Calu3 (cell line): ENCODE data around the gene HNRNPAB. TPM values are rescaled to one million over a fixed set of nuclear protein-coding genes. Genes with fewer than 3 reads are reported as not detected.

Source experiments
- BruUV-seq: library from RNA; stranded (reverse); fragments of 400-500 nt; replicated peaks from 2 replicates; lab custom pipeline; 2021; lab: Mats Ljungman, UMichigan
- CTCF ChIA-PET: fragments of 300-600 bp; sonication (Branson Sonifier 250); formaldehyde crosslinking; loops from one replicate; lab custom pipeline; 2022; ENCODE audit warnings: antibody characterized with exemption; lab: Charles Lee
- DNase-seq: peaks from one replicate; pipeline ENCODE4 v3.0.0; 2022
- H3K27ac Mint-ChIP-seq: one replicate; pipeline ENCODE4 v1.8.0; 2022; ENCODE audit warnings: mixed read lengths; ENCODE audit not compliant: unreplicated experiment
- H3K27me3 Mint-ChIP-seq: one replicate; pipeline ENCODE4 v1.8.0; 2022; ENCODE audit warnings: mixed read lengths; ENCODE audit not compliant: unreplicated experiment
- H3K36me3 Mint-ChIP-seq: one replicate; pipeline ENCODE4 v1.8.0; 2022; ENCODE audit warnings: mild to moderate bottlenecking, moderate library complexity, mixed read lengths; ENCODE audit not compliant: insufficient read depth, unreplicated experiment
- H3K4me1 Mint-ChIP-seq: one replicate; pipeline ENCODE4 v1.8.0; 2022; ENCODE audit warnings: mild to moderate bottlenecking, low read depth, mixed read lengths; ENCODE audit not compliant: unreplicated experiment
- H3K4me3 Mint-ChIP-seq: one replicate; pipeline ENCODE4 v1.8.0; 2022; ENCODE audit warnings: mild to moderate bottlenecking, low read depth, moderate library complexity, mixed read lengths; ENCODE audit not compliant: unreplicated experiment
- H3K9me3 Mint-ChIP-seq: one replicate; pipeline ENCODE4 v1.8.0; 2022; ENCODE audit warnings: low read depth, mixed read lengths; ENCODE audit not compliant: unreplicated experiment
- intact Hi-C: fragments of 100-400 bp; cut with micrococcal nuclease; formaldehyde crosslinking; loops from one replicate; pipeline ENCODE4 v1.10.0; 2022; ENCODE audit not compliant: unreplicated experiment
- total RNA-seq: library from RNA; stranded (reverse); gene quantifications from 2 replicates; pipeline ENCODE4 v1.2.3, GENCODE V29; 2022
- TF ChIP-seq, protein P1 (sequence below): fragments of 200-600 bp; IDR thresholded peaks from one replicate; pipeline ENCODE4 v1.8.0; 2022; ENCODE audit warnings: antibody characterized with exemption; ENCODE audit not compliant: unreplicated experiment

HNRNPAB gene
- total RNA-seq, 1 experiment from 2014 or later = 314 TPM

- Mint-ChIP-seq H3K9me3 (no peaks in the 10 kb centered on the region), H3K27ac (no peak overlapping the region), H3K36me3 (peaks cover 96% of the 10 kb centered on the region), H3K4me1 (peaks cover 28% of the 10 kb centered on the region), H3K4me3 (no peak overlapping the region), H3K27me3 (no peaks in the 10 kb centered on the region)
- TF ChIP-seq, protein P1, sequence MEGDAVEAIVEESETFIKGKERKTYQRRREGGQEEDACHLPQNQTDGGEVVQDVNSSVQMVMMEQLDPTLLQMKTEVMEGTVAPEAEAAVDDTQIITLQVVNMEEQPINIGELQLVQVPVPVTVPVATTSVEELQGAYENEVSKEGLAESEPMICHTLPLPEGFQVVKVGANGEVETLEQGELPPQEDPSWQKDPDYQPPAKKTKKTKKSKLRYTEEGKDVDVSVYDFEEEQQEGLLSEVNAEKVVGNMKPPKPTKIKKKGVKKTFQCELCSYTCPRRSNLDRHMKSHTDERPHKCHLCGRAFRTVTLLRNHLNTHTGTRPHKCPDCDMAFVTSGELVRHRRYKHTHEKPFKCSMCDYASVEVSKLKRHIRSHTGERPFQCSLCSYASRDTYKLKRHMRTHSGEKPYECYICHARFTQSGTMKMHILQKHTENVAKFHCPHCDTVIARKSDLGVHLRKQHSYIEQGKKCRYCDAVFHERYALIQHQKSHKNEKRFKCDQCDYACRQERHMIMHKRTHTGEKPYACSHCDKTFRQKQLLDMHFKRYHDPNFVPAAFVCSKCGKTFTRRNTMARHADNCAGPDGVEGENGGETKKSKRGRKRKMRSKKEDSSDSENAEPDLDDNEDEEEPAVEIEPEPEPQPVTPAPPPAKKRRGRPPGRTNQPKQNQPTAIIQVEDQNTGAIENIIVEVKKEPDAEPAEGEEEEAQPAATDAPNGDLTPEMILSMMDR = no peak
- no TSS peak for BruUV-seq
- CTCF ChIA-PET = no interaction called here
- intact Hi-C loops = no loop called here
- no peak for DNase-seq
Measured at GRCh38 chr5:178212241-178213002, 8.1 kb downstream of the HNRNPAB start.

DNA sequence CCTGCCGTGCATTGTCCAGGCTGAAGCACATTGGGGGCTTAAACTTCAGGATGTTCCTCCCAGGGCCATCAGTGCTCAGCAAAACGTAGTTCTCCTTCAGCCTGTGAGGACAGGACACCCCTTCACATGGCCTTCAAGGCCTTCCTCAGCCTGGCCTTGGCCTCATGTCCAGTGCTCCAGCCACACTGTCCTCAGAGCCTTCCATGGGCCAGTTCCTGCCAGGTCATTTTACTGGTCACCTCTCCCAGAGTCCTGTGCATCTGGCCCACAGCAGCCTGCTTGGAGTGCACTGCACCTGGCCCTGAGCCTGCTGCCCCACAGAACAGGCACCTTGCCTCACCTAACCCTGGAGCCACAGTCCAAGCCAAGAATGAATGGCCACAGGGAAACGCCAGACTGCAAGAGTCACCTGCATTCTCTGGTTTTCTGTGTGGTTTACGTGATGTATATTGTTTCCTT is 8.7 kb downstream of the HNRNPAB start:
- CTCF ChIA-PET = no interaction called here
- TF ChIP-seq, protein P1 = no peak
- H3K4me1 Mint-ChIP-seq = peaks cover 22% of the 10 kb centered on the region
- peaks cover 96% of the 10 kb centered on the region for H3K36me3 Mint-ChIP-seq
- H3K27ac Mint-ChIP-seq = no peak overlapping the region
- no peaks in the 10 kb centered on the region for H3K9me3 Mint-ChIP-seq
- intact Hi-C loops = no loop called here
- no TSS peak for BruUV-seq
- H3K4me3 Mint-ChIP-seq = no peak overlapping the region
- H3K27me3 Mint-ChIP-seq = no peaks in the 10 kb centered on the region
- no peak for DNase-seq

- no peak for DNase-seq
- Mint-ChIP-seq H3K27ac (peak overlapping the region; percentile 25), H3K27me3 (no peaks in the 10 kb centered on the region), H3K36me3 (peaks cover 96% of the 10 kb centered on the region), H3K4me3 (no peak overlapping the region), H3K9me3 (no peaks in the 10 kb centered on the region), H3K4me1 (peaks cover 16% of the 10 kb centered on the region)
- CTCF ChIA-PET = no interaction called here
- intact Hi-C loops = no loop called here
- BruUV-seq = no TSS peak
- TF ChIP-seq, protein P1 = no peak
Measured at GRCh38 chr5:178213748-178214151, 9.4 kb downstream of the HNRNPAB start.

GRCh38 chr5:178214160-178214803 is 9.9 kb downstream of the HNRNPAB start:
- H3K27ac Mint-ChIP-seq = peak overlapping the region; percentile 25
- DNase-seq = no peak
- H3K4me3 Mint-ChIP-seq = no peak overlapping the region
- no peaks in the 10 kb centered on the region for H3K27me3 Mint-ChIP-seq
- peaks cover 16% of the 10 kb centered on the region for H3K4me1 Mint-ChIP-seq
- intact Hi-C loops = no loop called here
- no peaks in the 10 kb centered on the region for H3K9me3 Mint-ChIP-seq
- CTCF ChIA-PET = interaction anchor here (0.5 kb wide), 1 partner anchor 22 kb away, joined by 6 read pairs; no protein-coding TSS in a partner anchor
- TF ChIP-seq, protein P1 = no peak
- BruUV-seq = no TSS peak
- peaks cover 96% of the 10 kb centered on the region for H3K36me3 Mint-ChIP-seq
